Germinal center (tissue), 1 donor: ENCODE measurements around the gene NT5C2.
"Not testable (repeated sequence)": the region's sequence is repeated elsewhere in the genome, so short reads cannot be mapped to it uniquely, and the experiment has no call there.

Experiments
- DNase-seq: peaks from one replicate; pipeline ENCODE4 v3.0.0; 2012; ENCODE audit warnings: mixed read lengths, low spot score

Gene NT5C2

DNA sequence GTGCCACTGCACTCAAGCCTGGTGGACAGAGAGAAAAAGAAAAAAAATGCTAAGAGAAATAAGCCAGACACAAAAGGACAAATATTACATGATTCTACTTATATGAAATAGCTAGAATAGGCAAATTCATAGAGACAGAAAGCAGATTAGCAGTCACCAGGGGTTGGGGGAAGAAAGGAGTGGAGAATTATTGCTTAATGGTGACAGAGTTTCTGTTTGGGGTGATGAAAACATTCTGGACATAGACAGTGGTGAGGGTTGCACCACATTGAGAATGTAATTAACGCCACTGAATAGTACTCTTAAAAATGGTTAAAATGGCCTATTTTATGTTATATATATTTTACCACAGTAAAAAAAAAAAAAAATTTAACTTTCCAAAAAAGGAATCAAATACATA is 6.4 kb upstream of the NT5C2 start:
- no peak for DNase-seq

- no peak for DNase-seq
These were observed 5.6 kb upstream of the NT5C2 start for GRCh38 chr10:103198648-103199047.

GRCh38 chr10:103197903-103198302 is 4.8 kb upstream of the NT5C2 start:
- no peak for DNase-seq

GRCh38 chr10:103197174-103197573 is 4.1 kb upstream of the NT5C2 start:
- no peak for DNase-seq

DNA sequence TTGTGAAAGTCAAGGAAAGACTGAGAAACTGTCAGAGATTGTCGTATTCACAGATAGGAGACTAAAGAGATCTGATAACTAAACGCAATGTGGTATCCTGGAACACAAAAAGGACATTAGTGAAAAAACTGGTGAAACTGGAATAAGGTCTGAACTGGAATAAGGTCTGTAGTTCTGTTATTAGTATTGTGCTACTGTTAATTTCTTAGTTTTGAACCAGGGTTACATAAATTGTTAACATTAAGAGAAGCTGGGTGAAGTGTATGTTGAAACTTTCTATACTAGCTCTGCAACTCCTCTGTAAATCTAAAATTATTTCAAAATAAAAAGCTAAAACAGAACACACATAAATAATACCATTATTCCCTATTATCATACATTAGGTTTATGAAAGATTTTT is 3.4 kb upstream of the NT5C2 start:
- DNase-seq: no peak

GRCh38 chr10:103193820-103194529 is 903 bp upstream of the NT5C2 start:
- DNase-seq: peak; percentile 32

DNA sequence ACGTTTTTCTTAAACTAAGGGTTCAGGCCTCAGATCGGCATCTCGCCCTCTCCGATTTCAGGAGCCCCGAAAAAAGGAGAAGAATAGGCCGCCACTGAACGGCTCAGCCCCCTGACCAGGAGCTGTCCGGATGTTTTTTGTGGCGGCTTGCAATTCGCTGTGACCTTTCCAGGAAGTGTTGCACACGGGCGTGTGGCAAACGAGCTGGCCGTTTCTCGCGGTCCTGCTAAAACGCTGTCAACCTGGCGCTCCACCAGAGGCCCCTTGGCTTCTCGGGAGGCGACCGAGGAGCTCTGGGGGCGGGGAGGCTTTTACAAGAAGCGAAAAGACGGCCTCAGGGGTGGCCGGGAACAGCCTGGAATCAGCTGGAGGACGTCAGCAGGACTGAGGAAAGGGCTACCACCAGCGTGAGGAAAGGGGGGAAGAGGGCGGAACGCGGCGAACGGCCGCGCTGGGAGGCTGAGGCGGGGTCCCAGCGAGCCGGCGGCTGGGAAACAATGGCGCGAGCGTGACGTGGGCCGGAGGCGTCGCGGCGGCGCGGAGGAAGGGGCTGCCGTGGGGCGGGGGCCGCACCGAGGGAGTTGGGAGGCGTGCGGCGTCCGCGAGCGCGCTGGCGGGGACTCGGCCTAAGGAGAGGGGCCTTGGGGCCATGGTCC is 493 bp downstream of the NT5C2 start:
- peak; percentile 63 for DNase-seq

DNA sequence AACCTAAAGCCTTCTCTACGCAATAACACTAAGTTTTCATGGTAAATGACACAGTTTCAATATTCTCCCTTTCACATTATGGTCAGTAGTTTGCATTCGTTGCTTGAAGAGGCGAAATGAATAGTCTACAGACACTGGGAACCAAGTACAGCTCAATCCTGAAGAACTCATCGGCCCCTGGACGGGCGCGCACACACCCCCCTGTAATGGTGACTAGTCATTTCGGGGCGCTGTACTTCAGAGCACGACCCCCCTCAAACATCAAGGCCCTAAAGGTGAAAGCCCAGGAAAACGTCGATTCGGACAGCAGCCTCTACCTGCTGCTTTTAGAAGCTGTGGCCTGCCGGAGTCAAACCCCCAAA is 1.0 kb downstream of the NT5C2 start:
- peak; percentile 11 for DNase-seq

DNA sequence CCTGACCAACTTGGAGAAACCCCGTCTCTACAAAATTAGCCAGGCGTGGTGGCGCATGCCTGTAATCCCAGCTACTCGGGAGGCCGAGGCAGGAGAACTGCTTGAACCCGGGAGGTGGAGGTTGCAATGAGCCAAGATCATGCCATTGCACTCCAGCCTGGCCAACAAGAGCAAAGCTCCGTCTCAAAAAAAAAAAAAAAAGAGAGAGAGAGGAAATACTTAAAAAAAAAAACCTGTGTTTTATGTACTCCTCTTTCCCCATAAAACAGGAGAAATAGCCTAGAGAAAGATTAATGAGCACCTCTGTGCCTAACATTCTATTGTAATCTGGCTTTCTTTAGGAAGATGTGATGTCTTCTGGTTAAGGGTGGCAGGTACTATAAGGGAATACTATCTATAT is 1.9 kb downstream of the NT5C2 start:
- DNase-seq: not testable (repeated sequence)

DNA sequence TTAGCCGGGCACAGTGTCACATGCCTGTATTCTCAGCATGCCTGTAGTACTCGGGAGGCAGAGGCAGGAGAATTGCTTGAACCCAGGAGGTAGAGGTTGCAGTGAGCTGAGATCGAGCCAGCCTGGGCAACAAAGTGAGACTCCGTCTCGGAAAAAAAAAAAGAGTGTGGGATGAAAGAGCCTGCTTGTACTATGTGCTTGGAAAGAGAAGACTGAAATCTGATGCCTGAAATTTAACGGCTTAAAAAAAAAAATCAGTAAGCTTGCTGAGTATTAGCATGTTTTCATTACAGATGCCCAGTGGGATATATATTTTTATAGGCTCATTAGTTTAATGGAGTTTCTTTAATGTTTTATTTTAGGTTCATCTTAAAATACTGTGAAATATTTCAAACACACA is 4.2 kb downstream of the NT5C2 start:
- no peak for DNase-seq

DNA sequence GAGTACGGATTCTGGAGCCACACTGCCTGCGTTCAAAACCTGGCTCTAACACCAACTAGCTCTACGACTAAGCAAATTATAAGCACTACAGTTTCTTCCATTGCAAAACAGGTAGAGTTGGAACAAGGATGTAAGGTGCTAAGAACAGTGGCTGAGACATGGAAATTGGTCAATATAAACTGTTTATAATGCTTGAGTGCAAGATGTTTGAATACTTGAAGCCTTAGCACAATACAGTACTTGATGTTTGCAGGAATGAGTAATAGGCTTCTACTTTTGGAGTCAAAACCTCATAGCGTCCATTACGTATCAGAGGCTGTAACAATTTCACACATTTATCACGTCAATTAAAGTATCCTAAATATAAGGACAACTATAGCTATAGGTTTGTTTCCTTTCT is 6.9 kb downstream of the NT5C2 start:
- DNase-seq: no peak

DNA sequence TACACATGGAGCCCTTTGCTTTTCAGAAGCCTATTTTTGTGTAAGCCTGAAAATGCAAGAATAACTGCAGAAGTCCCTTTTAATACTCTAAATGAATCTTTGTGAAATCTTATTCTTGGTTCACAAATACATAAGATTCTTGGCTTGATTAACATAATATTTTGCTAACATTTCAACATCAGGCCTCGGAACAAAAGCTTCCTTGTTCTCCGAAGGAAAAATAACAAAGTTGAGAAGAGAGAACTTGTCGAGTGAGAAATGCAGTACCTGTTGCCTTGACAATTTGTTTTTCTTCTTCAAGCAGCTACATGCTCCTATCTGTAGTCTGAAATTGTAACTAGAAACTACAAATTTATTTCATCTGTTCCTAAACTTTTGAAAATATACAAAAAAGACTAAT is 8.5 kb downstream of the NT5C2 start:
- DNase-seq: no peak

DNA sequence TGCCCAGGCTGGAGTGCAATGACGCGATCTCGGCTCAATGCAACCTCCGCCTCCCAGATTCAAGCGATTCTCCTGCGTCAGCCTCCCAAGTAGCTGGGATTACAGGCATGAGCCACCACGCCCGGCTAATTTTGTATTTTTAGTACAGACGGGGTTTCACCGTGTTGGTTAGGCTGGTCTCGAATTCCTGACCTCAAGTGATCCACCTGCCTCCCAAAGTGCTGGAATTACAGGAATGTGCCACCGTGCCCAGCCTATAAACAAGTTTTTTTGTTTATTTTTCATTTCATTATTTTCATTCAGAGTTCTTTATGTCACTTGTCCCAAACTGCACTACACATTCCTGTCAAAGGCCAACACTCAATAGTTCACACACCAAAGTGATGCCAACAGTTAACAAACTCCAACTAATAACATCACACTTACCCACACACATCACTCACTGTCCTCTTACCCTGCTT is 9.1 kb downstream of the NT5C2 start:
- DNase-seq: not testable (repeated sequence)

GRCh38 chr10:103181244-103181643 is 11.8 kb downstream of the NT5C2 start:
- peak; percentile 60 for DNase-seq

- no peak for DNase-seq
These were observed 12.6 kb downstream of the NT5C2 start for GRCh38 chr10:103180491-103180890.

- DNase-seq: peak; percentile 40
These were observed 15.9 kb downstream of the NT5C2 start for GRCh38 chr10:103177123-103177522.

DNA sequence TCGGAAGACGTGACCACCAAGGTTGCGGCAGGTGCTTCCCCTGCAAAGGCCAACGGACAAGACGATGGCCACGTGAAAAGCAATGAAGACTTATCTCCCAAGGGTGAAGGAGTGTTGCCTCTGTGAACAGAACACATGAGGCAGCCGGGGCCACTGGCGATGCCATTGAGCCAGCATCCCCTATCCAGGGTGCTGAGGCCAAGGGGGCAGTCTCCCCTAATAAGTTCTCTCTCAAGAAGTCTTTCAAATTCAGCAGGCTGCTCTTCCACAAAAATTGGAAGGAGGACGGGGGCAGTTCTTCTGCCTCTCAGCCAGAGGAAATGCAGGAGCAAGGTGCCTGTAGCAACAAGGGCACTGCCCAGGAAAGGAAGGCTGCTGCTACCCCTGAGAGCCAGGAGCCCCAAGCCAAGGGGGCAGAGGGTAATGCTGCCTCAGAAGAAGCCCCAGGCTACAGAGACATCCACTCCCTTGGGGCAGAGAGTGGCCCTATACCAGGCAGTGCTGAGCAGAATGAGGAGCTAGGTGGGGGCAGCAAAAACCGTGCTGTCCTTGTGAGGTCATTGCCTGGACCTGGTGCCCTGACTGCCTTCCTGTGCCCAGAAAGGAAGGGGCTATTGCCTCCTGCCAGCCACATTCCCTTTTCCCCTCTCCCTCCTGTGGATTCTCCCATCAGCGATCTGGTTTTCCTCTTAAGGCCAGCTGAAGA is 17.3 kb downstream of the NT5C2 start:
- no peak for DNase-seq

- DNase-seq: not testable (repeated sequence)
These were observed 18.7 kb downstream of the NT5C2 start for GRCh38 chr10:103174324-103174723.

GRCh38 chr10:103171278-103171677 is 21.8 kb downstream of the NT5C2 start:
- no peak for DNase-seq

DNA sequence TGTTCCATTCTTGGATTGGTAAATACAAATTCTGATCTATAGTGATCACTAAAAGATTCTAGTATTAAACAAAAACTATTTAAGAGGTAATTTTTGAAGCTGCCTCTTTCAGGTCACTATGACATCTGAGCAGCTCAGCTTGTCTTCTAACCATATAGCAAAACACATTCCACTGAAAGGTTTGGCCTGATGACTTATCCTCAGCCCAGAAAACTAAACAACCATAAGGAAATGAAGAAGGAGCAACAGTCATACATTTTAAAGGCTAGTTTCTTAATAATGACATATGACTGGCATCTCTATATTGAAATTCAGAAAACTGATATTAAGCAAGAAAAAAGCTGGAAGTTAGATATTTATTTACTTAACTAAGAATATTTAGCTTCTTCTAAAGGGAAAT is 24.6 kb downstream of the NT5C2 start:
- DNase-seq: no peak

- not testable (repeated sequence) for DNase-seq
These were observed 25.5 kb downstream of the NT5C2 start for GRCh38 chr10:103167554-103167953.

DNA sequence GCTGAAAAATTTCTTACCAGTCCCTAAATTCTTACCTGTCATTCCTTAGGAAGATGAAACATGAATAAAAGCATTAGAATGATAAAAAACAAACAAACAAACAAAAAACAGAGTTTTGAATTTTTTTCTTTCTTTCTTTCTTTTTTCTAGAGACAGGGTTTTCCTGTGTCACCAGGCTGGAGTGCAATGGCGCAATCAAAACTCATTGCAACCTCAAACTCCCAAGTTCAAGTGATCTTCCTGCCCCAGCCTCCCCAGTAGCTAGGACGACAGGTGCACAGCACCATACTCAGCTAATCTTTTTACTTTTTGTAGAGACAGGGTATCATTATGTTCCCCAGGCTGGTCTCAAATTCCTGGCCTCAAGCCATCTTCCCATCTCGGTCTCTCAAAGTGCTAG is 26.5 kb downstream of the NT5C2 start:
- DNase-seq: no peak

- not testable (repeated sequence) for DNase-seq
These were observed 29.2 kb downstream of the NT5C2 start for GRCh38 chr10:103163766-103164403.
